ENCODE data around the gene CORO6.

The CORO6 gene

DNA sequence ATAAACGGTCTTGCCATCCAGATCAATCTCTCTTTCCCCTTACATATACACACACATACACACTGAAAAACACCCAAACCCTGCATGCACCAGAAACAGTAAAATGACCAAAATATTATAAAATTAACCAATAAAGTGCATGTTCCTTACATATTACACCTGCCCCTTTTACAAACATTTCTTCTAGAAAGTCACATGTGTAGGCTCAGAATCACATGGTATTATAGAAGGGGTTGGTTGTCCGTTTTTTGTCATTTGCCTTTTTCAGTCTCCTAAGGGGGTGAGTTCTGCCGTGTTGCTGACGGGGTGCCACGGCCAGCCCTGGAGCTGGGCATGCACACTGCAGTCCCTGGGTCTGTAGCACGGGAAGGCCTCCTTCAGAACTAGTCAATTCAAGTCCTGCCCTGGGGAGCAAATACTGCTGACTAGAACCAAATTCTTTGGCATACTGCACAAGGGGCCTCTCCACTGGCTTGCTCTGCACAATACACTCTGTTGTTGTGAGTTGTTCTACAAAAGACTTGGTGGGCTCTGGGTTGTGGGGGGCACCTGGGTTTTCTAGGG lies 8.0 kb upstream of the CORO6 start:
- H3K4me3 ChIP-seq (ENCODE audit: low read depth, low read length): no peak overlapping the region
- no peak overlapping the region for H3K27ac ChIP-seq
- no peaks in the 10 kb centered on the region for H3K27me3 ChIP-seq (ENCODE audit: insufficient read depth, low read depth, severe bottlenecking)
- peaks cover 22% of the 10 kb centered on the region for H3K36me3 ChIP-seq
- DNase-seq: no peak
- H3K9me3 ChIP-seq (ENCODE audit: severe bottlenecking): no peaks in the 10 kb centered on the region
- no peak for TF ChIP-seq CTCF (IDR thresholded peaks at IDR 0.05; ENCODE audit: low read depth, low read length)

DNA sequence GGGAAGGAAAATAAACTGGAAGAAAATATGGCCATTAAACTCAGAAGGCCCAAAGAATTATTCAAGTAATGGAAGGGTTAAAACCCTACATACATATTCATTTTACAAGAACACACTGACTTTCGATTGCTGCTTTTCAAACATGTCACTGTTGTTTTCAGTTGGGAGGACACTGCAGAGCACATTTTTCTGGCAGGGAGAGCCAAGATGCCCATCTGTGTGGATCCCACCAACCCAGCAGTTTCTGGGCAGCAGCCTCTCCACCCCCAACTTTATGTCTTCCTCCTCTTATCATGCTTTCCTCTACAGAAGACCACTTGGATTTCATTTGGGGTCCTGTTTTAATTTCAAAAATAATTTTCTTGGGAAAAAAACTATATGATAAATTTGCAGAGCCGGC lies 7.1 kb upstream of the CORO6 start:
- Histone ChIP-seq H3K36me3 (peaks cover 16% of the 10 kb centered on the region), H3K27me3 (ENCODE audit: insufficient read depth, low read depth, severe bottlenecking) (no peaks in the 10 kb centered on the region), H3K4me3 (ENCODE audit: low read depth, low read length) (no peak overlapping the region), H3K27ac (no peak overlapping the region), H3K9me3 (ENCODE audit: severe bottlenecking) (no peaks in the 10 kb centered on the region)
- no peak for DNase-seq
- TF ChIP-seq CTCF (IDR thresholded peaks at IDR 0.05; ENCODE audit: low read depth, low read length): no peak

DNA sequence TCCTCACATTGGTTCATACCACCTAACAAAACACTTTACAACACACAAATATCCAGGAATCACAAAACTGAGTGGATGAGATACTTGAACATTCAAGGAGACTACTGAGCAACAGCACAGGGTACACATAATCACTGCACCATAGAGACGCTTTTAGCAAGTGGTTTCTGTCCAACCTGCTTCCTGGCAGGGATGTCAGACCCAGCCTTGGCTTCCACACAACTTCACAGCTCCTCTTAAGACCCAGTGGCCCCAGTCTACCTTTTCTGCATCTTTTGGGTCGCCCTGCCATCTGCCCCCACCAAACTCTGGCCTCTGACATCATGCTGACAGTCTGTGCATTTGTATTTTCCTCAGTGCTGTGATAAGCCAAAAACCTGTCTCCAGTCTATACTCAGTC lies 5.9 kb upstream of the CORO6 start:
- peaks cover 13% of the 10 kb centered on the region for H3K36me3 ChIP-seq
- no peak for TF ChIP-seq CTCF (IDR thresholded peaks at IDR 0.05; ENCODE audit: low read depth, low read length)

DNA sequence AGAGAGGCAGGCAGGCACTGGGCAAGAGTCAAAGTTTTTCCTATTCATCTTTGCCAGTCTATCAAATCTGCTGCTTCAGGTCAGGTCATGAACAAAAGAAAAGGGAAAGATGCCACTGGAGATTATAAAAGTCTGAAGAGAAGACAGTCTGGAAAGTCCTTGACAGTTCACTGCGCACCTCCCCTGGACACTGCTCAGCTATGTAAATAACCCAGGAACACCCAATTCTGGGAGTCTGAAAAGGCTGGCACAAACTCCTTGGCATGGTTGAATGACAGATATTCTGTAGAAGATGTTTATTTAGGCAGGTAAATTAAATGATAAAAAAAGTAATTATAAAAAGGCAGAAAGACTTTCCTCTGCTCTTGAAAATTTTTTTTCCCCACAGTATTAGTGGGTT lies 5.2 kb upstream of the CORO6 start:
- Histone ChIP-seq H3K36me3 (peaks cover 13% of the 10 kb centered on the region), H3K27me3 (ENCODE audit: insufficient read depth, low read depth, severe bottlenecking) (no peaks in the 10 kb centered on the region), H3K4me3 (ENCODE audit: low read depth, low read length) (no peak overlapping the region), H3K27ac (no peak overlapping the region), H3K9me3 (ENCODE audit: severe bottlenecking) (no peaks in the 10 kb centered on the region)
- DNase-seq: no peak
- TF ChIP-seq CTCF (IDR thresholded peaks at IDR 0.05; ENCODE audit: low read depth, low read length): no peak

More for the DNA sequence above, 5.9 kb upstream of the CORO6 start:
- Histone ChIP-seq H3K27ac (no peak overlapping the region), H3K9me3 (ENCODE audit: severe bottlenecking) (no peaks in the 10 kb centered on the region), H3K4me3 (ENCODE audit: low read depth, low read length) (no peak overlapping the region), H3K27me3 (ENCODE audit: insufficient read depth, low read depth, severe bottlenecking) (no peaks in the 10 kb centered on the region)
- DNase-seq: no peak

DNA sequence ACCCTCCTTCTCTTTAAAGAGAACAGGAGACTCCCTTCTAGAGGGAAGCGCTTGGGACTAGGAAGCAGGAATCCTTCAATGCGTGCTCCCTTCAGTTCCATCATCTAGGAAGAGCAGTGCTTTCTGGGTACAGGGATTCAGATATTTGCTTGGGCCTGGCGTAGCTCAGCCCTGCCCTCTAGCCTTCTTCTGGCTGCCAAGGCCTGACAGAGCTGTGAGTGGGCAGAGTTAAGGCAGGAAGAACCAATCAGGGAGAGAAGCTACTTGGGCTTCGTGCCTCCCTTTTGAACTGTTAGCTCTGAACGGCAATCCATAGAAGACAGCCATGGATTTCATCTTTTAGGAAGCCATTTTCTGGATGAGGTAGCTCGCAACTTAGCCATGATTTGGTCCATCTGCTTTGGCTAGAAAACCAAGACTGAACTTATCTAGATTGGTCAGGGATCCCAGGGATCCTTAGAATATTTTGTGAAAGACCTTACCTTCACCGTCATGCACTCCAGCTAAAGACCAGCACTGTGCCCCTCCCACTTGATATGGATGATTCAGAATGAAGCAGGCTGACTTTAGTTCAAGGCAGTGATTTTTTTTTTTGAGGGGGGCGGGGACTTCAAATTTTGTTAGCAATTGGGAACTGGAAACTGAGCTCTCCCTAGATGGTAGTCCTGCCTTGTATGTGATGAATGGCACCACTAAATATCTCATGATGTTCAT lies 2.5 kb upstream of the CORO6 start:
- Histone ChIP-seq H3K36me3 (no peaks in the 10 kb centered on the region; the same call in 1 of the 2 replicates), H3K9me3 (ENCODE audit: severe bottlenecking) (no peaks in the 10 kb centered on the region), H3K4me3 (ENCODE audit: low read depth, low read length) (no peak overlapping the region), H3K27ac (no peak overlapping the region), H3K27me3 (ENCODE audit: insufficient read depth, low read depth, severe bottlenecking) (no peaks in the 10 kb centered on the region)
- TF ChIP-seq CTCF (IDR thresholded peaks at IDR 0.05; ENCODE audit: low read depth, low read length): no peak
- no peak for DNase-seq
